Measurements from ENCODE around the gene GTF2B.
"Not testable (repeated sequence)": the region's sequence is repeated elsewhere in the genome, so short reads cannot be mapped to it uniquely, and the experiment has no call there.

GTF2B gene, protein sequence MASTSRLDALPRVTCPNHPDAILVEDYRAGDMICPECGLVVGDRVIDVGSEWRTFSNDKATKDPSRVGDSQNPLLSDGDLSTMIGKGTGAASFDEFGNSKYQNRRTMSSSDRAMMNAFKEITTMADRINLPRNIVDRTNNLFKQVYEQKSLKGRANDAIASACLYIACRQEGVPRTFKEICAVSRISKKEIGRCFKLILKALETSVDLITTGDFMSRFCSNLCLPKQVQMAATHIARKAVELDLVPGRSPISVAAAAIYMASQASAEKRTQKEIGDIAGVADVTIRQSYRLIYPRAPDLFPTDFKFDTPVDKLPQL

DNA sequence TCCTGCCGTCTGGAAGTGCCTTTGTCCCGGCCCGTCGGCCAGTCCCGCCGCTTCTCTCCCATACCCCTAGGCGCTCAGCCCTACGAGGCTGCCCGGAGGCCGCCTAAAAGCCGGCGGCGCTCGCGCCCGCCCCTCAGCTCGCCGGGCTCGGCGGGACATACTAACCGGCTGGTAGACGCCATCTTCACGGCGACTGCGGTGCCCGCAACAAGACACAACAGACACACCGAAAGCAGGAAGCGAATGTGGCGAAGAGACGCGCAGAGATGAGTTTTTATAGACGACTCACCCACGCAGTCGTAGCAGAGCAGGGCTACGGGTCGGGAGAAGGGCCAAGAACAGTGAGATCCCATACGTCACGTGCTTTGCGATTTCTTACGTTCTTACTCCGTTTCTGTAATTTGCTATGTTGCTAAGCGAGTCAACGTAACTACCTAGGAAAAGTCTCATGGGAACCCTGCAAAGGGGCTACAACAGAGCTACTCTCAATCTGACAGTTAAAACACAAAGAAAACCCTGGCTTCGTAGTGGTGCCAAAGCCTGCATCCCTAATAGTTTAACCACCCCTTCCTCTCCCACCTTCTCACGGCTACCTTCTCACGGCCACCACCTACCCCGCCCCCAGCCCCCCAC lies at the start of gene GTF2B:
Gene GTF2B (minus strand): TSS at position 250 of the 633 bp plus-strand sequence. CDS start 68 bp downstream, at position 182.
- DNase-seq: peak; percentile 97

DNA sequence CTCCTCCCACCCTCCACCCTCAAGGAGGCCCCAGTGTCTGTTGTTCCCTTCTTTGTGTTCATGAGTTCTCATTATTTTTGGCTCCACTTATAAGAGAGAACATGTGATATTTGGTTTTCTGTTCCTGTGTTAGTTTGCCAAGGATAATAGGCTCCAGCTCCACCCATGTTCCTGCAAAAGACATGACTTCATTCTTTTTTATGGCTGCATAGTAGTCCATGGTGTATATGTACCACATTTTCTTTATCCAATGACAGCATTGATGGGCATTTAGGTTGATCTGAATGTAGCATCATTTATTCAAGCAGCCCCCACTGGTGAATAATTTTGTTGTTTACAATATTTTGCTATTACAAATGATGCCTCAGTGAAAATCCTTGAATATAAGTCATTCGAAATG lies 47.2 kb upstream of the GTF2B start:
- DNase-seq: not testable (repeated sequence)

DNA sequence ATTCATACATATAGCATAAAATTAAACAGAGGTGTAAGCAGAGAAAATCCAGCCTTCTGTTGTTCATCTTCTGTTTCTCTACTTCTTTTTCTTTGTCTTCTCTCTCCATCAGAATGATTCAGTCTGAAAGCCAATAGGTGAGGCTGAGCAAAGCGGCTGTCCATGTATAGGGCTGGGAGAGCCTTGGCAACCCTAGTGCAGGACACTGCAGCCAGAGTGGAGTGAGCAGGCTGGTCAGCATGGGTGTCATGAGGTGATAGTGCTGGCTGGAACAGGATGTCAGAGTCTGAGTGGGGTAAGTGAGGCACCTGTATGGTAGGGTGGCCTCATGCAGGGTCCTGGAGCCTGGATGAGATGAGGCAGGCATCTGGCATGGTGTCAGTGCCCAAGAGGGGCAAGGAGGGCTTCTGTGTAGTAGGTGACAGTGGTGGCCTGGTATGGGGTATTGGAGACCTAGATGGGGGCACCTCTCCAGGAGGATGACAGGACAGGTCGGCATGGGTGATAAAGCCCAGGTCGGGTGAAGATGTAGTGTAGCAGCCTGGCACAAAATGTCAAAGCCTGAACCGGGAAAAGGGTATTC lies 45.5 kb upstream of the GTF2B start:
- no peak for DNase-seq

DNA sequence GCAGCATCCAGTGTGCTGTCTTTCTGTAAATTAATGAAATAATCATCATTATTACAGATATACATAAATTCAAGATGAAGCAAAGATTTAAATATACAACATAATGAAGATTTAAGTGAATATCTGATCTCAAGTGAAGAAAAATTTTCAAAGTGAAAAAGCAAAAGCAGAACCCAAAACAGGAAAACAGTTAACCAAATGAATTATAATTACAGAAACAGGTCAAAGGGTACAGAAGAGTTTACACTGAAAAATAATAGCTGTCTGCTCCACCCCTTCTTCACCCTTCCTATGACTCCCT lies 44.8 kb upstream of the GTF2B start:
- no peak for DNase-seq

DNA sequence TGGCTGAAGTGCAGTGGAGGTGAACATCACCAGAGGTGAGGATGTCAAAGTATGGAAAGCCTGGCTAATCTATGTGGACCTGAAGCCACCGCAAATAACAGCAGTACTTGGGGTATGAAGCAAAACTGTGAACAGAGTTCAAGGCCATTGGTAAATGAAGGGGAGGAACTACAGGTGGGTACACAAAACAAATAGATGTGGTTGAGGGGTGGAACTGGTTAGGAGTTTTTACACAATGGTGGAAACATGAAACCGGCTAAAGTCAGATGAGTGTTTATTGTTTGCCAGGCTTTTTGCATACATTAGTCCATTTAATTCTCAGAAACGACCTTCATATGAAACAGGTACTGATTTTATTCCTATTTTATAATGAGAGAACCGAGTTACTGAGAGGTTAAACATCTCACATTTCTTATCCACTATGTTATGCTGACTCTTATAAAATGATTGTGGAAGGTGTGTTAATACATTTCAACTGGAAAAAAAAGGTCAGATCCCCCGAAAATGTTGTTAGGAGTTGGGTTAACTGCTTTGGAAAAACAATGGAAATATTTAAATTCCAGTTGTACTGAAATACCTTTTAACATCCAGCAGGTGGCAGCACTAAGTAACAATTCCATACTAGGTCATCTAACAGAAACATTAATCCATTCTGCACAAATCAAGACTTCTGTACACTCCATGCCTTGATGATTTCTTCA lies 44.3 kb upstream of the GTF2B start:
- peak; percentile 47 for DNase-seq

DNA sequence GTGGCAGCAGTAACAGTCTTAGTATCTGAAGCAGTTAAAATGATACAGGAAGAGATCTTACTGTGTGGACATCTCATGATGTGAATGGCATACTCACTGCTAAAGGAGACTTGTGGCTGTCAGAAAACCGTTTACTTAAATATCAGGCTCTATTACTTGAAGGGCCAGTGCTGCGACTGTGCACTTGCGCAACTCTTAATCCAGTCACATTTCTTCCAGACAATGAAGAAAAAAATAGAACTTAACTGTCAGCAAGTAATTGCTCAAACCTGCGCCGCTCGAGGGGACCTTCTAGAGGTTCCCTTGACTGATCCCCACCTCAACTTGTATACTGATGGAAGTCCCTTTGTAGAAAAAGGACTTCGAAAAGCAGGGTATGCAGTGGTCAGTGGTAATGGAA lies 38.8 kb upstream of the GTF2B start:
- DNase-seq: not testable (repeated sequence)

DNA sequence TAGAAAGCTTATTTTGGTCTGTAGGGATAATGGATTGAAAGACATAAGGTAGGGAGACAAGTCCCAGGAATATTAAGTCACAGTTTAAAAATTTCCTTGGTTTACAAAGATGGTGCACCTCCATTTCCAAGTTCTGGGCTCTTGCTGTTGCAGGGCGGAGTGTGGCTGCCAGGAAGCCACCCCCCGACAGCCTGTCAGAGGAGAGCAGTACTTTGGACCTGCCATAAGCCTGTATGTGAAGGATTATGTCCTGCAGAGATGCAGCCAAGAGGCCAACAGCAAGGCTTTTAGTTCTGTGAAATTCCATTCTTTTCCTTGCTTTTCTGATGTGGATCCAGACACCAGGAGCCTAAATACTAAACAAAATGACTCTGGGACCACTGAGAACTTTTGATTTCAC lies 31.9 kb upstream of the GTF2B start:
- no peak for DNase-seq

DNA sequence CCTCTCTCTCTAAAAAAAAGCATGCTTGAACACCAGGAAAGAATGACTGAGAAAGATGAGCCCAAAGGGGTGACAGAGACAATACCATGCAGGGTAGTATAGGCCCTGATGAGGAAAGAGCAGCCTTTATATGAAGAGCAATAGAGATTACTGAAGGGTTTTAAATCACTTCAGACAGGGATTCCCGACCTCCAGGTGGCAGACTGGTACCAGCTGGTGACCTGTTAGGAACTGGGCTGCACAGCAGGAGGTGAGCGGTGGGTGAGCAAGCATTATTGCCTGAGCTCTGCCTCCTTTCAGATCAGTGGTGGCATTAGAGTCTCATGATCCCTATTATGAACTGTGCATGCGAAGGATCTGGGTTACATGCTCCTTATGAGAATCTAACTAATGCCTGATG lies 30.8 kb upstream of the GTF2B start:
- DNase-seq: no peak

DNA sequence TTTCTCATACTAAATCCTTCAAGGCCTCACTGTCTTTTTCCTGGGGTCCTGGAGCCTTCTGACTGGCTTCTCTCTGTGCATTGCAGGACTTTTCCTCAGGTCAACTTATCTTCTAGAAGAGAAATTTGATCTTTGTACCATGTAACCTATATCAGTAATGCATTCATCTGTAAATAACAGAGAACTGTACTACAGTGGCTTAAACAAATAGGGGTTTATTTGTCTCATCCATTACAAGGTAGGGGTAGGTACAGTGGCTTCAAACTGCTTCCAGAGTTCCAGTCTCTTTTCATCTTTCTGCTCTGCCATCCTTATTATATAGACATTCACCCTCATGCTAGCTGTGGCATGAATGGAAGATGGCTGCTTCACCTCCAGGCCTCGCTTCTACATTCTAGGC lies 29.5 kb upstream of the GTF2B start:
- DNase-seq: no peak

DNA sequence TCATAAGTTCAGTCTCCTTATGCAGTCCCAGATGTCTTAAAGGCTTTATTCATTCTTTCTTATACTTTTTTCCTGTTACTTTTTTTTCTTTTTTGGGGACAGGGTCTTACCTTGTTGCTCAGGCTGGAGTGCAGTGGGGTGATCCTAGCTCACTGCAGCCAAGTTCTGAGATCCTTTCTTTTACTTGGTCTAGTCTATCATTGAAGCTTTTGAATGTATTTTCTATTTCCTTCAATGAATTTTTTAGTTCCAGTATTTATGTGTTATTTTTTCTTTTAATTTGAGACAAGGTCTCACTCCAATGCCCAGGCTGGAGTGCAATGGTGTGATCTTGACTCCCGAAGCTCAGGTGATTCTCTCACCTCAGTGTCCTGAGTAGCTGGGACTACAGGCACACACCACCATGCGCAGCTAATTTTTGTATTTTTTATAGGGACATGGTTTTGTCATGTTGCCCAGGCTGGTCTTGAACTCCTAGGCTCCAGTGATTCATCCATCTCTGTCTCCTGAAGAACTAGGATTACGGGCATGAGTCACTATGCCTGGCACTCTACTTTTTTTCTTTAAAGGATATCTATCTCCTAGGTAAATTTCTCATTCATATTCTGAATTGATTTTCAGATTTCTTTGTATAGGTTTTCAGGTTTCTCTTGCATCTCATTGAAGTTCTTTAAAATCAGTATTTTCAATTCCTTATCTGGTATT lies 26.1 kb upstream of the GTF2B start:
- peak; percentile 64 for DNase-seq

DNA sequence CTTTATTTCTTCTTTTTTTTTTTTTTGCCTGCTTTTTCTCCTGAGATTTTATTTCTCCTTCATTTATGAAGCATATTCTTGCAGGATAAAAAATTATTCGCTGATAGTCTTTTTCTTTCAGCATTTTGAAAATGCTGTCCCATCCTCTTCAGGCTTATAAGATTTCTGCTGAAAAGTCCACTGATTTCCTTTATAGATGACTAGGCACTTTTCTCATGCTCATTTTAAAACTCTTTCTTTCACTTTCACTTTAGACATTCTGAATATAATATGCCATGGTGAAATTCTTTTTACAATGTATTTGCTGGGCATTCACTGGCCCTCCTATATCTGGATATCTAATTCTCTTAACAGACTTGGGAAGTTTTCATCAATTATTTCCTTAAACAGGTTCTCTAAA lies 25.5 kb upstream of the GTF2B start:
- peak; percentile 77 for DNase-seq

DNA sequence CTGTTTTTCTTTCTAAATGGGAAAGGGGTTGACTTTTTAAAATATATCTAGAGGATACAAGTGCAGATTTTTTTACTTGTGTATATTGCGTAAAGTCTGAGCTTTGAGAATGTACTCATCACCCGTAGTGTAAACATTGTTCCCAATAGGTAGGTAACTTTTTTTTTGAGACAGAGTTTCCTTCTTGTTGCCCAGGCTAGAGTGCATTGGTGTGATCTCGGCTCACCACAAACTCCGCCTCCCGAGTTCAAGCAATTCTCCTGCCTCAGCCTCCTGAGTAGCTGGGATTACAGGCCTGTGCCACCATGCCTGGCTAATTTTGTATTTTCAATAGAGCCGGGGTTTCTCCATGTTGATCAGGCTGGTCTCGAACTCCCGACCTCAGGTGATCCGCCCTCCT lies 20.4 kb upstream of the GTF2B start:
- DNase-seq: not testable (repeated sequence)

DNA sequence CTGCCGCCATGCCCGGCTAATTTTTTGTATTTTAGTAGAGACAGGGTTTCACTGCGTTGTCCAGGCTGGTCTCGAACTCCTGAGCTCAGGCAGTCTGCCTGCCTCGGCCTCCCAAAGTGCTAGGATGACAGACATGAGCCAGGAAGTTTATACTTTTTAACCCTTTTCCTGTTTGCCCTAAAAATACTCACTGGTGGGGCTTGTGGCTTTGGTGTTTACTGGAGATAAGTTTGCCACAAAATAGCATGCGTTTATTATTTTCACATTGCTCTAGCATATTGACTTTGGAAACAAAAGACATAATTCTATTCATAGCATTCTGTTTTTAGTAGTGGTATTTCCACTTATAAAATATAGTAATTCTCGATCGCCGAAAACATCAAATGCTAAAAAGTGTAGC lies 19.8 kb upstream of the GTF2B start:
- no peak for DNase-seq

DNA sequence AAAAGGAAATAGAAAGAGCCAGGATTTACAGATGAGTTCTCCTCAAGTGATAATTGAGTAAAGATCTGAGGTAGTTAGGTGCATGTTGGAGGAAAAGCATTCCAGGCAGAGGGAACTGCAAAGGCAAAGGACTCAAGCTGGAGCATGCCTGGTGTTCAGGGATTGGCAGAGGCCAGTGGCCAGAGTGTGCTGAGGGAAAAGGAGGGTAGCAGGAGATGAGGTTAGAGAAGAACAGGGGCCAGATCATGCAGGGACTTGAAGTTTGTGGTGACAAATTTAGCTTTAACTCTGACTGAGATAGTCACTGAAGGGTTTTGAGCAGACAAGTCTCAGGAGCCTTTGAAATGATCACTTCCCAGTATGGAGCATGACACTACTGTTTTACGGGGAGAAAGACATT lies 19.0 kb upstream of the GTF2B start:
- DNase-seq: no peak

DNA sequence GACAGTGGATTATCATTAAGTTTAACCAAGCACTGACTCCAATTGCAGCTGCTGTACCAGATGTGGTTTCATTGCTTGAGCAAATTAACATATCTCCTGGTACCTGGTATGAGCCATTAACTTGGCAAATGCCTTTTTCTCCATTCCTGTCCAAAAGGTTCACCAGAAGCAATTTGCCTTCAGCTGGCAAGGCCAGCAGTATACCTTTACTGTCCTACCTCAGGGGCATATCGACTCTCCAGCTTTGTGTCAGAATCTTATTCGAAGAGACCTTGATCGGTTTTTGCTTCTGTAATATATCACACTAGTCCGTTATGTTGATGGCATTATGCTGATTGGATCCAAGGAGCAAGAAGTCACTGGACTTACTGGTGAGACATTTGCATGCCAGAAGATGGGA lies 9.5 kb upstream of the GTF2B start:
- no peak for DNase-seq

DNA sequence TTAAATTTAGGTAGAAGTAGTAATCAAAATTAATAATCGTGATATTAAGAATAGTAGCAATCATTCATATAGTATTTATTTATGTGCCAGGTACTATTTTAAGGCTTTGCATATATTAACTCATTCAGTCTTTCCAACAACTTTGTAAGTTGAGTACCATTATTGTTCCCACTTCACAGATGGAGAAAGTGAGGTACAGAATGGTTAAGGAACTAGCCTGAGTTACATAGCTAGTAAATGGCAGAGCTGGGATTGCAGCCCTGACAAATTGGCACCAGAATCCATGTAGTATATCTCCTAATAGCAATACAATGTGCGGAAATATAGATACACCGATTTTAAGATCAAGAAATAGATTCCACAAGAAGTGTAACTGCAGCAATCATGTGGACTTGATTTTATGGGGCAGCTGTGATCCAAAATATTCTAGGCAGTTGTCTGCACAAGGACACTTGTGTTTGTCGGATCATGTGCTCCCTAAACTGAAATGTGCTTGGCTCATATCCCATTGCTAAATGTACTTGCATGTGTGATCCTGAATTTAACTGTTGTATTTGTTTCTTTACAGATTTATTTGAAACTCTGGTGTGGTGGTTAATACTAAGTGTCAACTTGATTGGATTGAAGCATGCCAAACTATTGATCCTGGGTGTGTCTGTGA lies 5.8 kb upstream of the GTF2B start:
- DNase-seq: no peak

DNA sequence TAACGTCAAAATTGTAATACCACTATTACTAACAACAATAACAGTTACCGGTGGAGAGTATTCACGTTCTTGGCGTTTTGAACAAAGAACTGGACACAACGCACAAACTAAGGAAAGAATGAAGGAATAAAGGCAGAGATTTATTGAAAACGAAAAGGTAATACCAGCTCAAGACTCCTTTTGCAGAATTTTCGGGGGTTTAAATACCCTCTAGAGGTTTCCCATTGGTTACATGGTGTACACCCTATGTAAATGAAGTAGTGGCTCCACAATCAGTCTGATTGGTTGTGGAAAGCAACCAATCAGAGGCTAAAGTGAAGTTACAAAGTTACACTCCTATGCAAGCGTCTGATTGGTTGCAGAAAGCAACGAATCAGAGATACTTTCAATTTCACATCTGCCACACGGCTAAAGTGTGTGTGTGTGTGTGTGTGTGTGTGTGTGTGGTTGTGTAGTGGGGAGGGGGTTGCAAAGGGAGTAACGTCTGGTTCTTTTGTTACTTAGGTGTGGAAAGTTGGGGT lies 1.1 kb upstream of the GTF2B start:
- peak; percentile 94 for DNase-seq

DNA sequence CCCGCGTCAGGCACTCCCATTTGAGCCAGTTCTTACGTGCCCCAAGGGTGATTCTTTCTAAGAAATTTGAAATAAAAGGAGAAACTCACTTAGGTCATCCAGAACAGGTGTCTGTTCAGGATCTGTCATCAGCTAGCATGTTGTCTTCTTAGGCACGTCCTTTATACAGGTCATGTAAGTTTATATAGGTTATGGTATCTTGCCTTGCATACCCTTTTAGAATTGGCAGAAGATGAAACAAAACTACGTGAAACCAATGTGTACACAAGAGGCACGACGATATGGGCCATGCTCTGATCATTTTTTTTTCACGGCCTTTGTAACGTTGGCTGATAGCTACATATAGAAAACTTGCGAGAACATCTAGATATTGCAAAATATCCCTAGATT lies 579 bp upstream of the GTF2B start:
- peak; percentile 61 for DNase-seq

DNA sequence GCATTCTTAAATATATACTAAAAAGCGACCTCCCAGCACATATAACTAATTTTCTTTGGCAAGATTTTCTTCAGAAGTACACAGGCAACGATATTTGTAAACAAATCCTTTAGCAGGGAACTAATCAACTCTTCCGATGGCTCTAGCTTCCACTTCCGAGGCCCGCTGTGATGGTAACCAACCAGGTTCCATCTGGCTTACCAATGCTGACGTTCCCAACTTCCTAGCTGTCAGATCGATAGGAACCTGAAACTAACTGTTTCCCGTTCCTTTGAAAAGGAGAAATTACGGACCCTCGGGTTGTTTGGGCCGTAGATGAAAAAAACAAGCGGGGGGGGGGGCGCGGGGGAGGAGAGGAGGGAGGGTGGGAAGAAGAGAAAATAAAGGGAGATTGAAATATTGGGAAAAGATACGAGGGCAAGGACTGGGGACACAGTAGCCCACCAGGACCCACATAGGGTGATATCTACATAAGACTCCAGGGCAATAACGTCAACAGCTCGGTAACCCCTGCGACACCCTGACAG lies 513 bp downstream of the GTF2B start:
- DNase-seq: peak; percentile 64

DNA sequence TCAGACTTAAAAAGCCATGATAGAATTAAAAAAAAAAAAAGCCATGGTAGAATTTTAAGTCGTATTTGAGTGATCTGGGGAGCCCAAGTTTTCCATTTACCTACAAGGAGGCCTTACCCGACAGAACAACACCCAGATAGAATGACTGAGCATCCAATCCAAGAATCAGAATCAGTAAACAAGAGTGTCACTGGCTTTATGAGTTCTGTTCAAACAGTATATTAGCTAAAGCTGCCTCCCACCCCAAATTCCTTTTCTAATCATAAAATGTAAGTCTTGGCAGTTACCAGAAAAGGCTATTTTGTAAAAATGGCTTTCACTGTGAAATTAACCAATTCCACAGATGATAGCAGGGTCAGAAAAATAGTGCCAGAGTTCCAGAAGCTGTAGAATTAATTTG lies 1.2 kb downstream of the GTF2B start:
- no peak for DNase-seq

DNA sequence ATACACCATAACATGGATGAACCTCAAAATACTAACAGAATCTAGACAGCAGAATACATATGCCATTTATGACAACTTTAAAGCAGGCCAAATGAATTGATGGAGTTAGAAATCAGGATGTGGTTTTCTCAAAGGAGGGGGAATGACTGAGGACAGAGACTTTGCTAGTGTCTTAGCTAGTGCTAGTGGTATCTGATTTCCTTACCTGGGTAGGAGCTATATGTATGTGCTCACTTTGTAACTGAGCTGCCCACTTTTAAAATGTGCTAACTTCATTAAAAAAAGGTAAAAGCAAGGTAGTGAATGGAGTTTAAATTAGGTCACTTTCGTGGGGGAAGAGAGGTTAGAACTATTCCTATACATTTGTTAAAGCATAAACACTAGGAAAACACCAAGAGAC lies 2.6 kb downstream of the GTF2B start:
- no peak for DNase-seq

DNA sequence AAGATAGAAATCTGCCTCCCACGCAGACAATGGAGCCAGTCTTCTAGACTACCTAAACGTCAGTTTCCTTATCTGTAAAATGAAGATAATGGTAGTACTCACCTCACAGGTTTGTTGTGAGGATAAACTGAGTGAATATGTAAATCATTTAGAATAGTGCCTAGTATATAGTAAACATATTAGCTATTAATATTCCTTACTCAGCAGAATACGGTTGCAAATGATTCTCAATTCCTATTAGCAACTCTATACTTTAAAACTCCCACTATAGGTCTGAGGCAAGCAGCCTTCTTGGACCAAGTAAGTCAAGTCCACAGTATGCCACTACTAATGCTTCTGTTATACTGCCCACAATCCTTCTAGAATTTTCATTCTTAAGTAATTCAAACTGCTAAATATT lies 5.4 kb downstream of the GTF2B start:
- no peak for DNase-seq
